Stimulated activated CD4-positive, alpha-beta T cell treated with anti-CD3 and anti-CD28 coated beads, Interleukin-12 subunit alpha, Interleukin-12 subunit beta, amount 100 ng/mL, for 24 hours (primary cell): Measurements from ENCODE around the gene JAK3.

Experiments used
- DNase-seq, 2 experiments: peaks; one replicate each; pipeline ENCODE4 v3.0.0-alpha.2; 2020; ENCODE audit warnings: low read depth in 2 of 2

Gene JAK3

GRCh38 chr19:17865364-17866311 is 17.9 kb upstream of the JAK3 start:
- DNase-seq, result no peak

GRCh38 chr19:17863520-17864182 is 15.9 kb upstream of the JAK3 start:
- no peak for DNase-seq

- no peak for DNase-seq
These were observed 15.1 kb upstream of the JAK3 start for GRCh38 chr19:17862711-17863519.

DNA sequence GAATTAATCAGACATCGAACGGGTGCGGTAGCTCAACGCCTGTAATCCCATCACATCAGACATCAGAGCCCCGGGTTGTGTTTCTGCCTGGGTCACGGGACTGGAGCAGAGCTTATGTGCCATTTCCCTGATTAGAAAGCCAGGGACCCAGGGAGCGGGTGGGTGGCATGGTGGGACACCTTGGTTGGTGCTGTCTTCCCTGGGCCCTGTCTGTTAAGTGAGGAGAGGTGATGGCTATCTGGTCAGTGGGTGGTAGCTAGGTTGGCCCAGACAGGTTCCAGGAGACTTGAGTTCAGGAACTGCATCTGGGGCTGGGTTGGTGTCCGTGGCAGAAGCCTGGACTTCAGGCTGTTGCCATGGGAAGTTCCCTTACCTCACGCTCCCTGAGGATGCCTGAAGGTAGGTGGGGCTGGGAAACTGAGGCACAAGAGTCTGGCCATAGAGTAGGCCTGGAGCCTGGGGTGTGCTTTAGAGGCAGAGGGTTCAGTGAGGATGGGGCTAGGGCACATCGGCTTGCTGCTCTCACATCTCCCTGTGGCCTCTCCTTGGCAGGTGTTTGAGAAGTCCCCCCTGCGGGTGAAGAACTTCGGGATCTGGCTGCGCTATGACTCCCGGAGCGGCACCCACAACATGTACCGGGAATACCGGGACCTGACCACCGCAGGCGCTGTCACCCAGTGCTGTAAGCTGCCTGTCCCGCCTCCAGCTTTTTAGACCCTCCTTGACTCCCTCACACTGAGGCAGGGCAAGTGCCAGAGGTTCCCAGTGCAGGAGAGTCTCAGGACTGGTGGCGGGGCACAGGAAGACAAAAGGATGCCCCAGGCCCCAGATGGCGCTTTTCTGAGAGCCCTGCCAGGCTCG is 14.0 kb upstream of the JAK3 start:
- no peak for DNase-seq

GRCh38 chr19:17860993-17861360 is 13.2 kb upstream of the JAK3 start:
- no peak for DNase-seq

- no peak for DNase-seq
These were observed 12.7 kb upstream of the JAK3 start for GRCh38 chr19:17860331-17860992.

DNA sequence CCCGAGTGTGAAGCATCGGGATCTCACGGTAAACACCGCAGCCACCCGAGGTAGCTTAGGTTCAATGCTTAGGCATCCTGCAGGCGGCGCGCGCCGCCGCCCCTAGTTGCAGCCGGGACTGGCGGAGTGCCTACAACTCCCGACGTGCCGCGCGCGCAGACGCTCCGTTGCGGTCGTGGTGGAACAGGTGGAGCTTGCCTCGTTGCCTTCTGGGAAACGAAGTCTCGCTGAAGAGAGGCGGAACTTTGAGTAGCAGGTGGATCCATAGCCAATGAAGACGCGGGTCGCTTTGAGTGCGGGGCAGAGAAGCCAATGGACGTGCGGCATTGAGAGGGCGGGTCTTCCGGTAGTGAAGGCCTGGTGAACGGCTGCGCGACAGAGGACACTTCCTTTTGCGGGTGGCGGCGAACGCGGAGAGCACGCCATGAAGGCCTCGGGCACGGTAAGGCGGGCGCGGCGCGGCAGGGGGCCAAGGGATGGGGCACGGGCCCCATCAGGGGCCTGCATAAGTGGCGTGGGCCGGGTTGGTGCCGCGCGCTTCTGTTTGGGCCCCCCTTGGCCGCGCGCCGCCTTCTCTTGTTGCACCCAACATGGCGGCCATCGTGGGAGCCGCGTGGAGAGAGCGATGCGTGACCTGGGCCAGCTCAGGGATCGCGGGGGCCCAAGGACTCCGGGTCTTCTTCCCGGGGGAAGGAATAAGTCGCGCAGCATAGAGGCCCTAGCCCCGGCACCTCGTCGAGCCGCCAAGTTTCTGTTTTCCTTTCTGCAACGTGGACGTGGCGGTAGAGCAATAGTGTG is 11.9 kb upstream of the JAK3 start, which contains the start of gene RPL18A:
TSS of gene RPL18A (plus strand) at position 378 of the 798 bp plus-strand sequence. CDS start at position 425, 47 bp downstream.
- DNase-seq, result peak; percentile 97 to 98

GRCh38 chr19:17855280-17856152 is 7.7 kb upstream of the JAK3 start:
- DNase-seq, result peak; percentile 83 to 95

GRCh38 chr19:17854061-17854460 is 6.3 kb upstream of the JAK3 start:
- no peak for DNase-seq

GRCh38 chr19:17848595-17849292 is 962 bp upstream of the JAK3 start:
- no peak for DNase-seq

- DNase-seq, result no peak
These were observed 1.6 kb downstream of the JAK3 start for GRCh38 chr19:17846146-17846545.

GRCh38 chr19:17843908-17844490 is 3.8 kb downstream of the JAK3 start:
- no peak for DNase-seq

DNA sequence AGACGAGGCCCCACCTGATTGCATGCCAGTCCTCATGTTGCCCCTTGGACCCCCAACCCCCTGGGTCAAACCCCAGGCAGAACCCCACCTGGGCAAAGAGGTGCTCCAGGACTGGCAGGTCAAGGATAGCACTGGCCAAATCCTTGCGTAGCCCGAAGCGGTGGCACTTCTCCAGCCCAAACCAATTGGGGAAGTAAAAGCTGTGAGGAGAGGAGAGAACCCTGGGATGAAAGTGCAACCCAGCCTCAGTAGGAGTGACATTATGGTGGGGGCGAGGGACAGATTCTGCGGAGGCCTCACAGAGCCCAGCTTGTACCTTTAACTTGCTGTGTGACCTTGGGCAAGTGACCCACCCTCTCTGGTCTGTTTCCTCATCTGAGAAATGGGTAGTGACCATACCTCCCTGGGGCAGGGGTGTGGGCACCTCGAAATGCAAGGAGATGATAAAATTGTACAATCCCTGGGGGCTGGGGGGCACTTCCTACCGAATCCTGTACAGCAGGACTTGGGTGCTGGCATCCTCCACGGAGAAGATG is 4.4 kb downstream of the JAK3 start:
- DNase-seq, result no peak

GRCh38 chr19:17842663-17843291 is 5.0 kb downstream of the JAK3 start:
- DNase-seq, result no peak

DNA sequence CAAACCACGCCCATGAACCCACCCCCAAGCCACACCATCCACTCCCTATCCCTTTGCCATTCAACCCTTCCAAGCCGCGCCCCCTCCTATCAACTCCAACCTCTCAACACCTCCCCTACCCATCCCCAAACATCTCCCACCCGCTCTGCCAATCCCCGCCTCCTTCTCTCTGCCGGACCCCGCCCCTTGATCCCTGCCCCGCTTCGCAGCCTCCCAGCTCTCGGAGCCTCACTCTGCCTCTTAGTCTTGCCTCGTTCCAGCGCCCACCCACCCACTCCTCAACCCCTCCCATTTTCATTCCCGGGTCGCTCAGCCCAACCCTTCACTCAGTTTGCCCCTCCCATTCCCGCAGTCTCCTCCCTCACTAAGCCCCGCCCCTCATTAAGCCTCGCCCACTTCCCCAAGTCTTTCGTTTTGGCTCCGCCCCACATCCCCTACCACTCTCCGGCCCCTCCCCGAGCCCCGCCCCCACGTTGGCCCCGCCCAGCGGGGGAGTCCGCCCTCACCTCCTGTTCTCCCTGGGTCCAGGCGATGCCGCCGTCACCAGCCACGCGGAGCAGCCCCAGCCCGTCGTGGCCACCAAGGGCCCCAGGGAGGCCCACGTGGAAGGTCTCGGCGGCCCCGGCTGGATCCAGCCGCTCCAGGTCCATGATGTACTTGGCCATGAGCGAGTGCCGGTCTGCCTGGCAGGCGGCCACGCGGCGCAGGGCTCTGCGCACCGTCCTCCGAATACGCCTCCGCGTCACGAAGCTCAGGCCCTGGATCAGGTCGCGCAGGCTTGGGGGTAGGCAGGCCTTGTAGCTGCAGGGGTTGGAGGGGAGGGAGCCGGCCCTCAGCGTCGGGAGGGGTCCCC is 5.7 kb downstream of the JAK3 start:
- peak in 1 of 2 experiments; percentile 74 for DNase-seq

DNA sequence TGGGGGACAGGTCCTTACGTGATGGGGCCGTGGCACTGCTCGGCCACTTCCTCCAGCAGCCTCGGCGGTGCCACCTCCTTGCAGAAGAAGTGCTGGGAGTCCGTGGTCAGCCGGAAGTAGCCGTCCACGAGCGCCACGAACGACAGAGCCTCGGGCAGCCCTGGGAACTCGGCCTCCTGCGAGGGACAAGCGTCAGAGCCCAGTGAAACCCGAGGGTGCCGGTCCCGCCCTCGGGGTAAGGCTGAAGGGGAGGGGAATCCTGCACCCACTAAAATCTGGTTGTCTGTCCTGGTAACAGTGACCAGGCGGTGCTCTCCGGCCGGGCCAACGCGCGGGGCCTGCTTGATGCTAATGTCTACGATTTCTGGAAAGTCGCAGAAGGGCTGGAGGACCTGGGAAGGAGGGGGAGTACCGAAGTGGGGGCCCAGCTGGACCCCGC is 6.4 kb downstream of the JAK3 start:
- no peak for DNase-seq
